A549 (cell line): Measurements from ENCODE around the gene ALS2.

Experiments used
- EP300 ChIP-seq, 2 experiments: fragments of >200 bp; sonication (Bioruptor Twin); formaldehyde crosslinking; IDR thresholded peaks; 2 replicates in 1 of 2; 3 replicates in 1 of 2; pipeline ENCODE4 v1.6.1; 2016 to 2017
- FOSL2 ChIP-seq, 2 experiments: fragments of 450-650 bp in 1 of 2; fragments of >200 bp in 1 of 2; sonication (Bioruptor Twin) in 1 of 2; formaldehyde crosslinking; IDR thresholded peaks; 2 replicates each; pipeline versions ENCODE4 v1.5.0 to v1.6.1; 2016 to 2020; ENCODE audit warnings: mild to moderate bottlenecking in 1 of 2, moderate library complexity in 1 of 2
- TF ChIP-seq, protein P1 (sequence below): fragments of >200 bp; sonication (Bioruptor Twin); formaldehyde crosslinking; IDR thresholded peaks from 3 replicates; pipeline ENCODE4 v1.5.1; 2016
- TF ChIP-seq, protein P2 (sequence below): IDR thresholded peaks from 2 replicates; pipeline ENCODE4 v1.6.1; 2012

DNA sequence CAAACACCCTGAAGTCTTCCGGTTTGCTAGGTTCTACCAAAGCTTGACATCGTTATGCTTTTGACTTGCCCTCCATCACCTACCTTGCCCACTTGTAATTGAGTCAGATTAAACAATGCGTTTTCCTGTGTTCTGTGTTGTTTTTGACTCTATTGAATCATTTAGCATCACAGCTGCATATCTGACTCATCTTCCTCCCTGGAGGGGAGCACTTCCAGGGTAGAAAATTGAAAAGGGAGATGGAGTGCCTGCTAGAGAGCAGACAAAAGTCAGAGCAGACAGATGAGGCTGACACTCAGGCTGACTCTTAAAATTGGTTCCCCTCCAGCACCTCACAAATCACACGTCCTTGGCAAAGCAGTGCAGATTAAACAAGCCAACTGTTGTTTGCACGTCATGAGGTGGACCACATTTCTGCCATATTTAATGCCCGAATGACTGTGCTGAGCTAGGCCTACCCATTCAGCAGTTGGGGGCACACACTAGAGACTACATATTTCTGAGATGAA lies 84.5 kb downstream of the ALS2 start:
- TF ChIP-seq, protein P1, sequence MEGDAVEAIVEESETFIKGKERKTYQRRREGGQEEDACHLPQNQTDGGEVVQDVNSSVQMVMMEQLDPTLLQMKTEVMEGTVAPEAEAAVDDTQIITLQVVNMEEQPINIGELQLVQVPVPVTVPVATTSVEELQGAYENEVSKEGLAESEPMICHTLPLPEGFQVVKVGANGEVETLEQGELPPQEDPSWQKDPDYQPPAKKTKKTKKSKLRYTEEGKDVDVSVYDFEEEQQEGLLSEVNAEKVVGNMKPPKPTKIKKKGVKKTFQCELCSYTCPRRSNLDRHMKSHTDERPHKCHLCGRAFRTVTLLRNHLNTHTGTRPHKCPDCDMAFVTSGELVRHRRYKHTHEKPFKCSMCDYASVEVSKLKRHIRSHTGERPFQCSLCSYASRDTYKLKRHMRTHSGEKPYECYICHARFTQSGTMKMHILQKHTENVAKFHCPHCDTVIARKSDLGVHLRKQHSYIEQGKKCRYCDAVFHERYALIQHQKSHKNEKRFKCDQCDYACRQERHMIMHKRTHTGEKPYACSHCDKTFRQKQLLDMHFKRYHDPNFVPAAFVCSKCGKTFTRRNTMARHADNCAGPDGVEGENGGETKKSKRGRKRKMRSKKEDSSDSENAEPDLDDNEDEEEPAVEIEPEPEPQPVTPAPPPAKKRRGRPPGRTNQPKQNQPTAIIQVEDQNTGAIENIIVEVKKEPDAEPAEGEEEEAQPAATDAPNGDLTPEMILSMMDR = no peak
- TF ChIP-seq FOSL2 (IDR thresholded peaks at IDR 0.05) (no peak), FOSL2 (CRISPR knock-in tag; IDR thresholded peaks at IDR 0.05) (no peak), EP300 (IDR thresholded peaks at IDR 0.05) (no peak)
- TF ChIP-seq, protein P2, sequence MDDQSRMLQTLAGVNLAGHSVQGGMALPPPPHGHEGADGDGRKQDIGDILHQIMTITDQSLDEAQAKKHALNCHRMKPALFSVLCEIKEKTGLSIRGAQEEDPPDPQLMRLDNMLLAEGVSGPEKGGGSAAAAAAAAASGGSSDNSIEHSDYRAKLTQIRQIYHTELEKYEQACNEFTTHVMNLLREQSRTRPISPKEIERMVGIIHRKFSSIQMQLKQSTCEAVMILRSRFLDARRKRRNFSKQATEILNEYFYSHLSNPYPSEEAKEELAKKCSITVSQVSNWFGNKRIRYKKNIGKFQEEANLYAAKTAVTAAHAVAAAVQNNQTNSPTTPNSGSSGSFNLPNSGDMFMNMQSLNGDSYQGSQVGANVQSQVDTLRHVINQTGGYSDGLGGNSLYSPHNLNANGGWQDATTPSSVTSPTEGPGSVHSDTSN = no peak
